HCT116 (cell line): Measurements from ENCODE around the gene NCLN.

ENCODE experiments used
- CTCF ChIP-seq, 3 experiments: fragments of 200-600 bp in 1 of 3; sonication (generic) in 1 of 3; IDR thresholded peaks in 2 of 3; conservative IDR thresholded peaks in 1 of 3; 2 replicates each; pipeline ENCODE4 v1.5.1; 2012 to 2017; ENCODE audit warnings: low read depth in 2 of 3, low read length in 2 of 3, antibody characterized with exemption in 1 of 3, borderline replicate concordance in 1 of 3, control low read depth in 1 of 3, mild to moderate bottlenecking in 1 of 3, mixed read lengths in 1 of 3, mixed run types in 1 of 3, moderate library complexity in 1 of 3; ENCODE audit not compliant: insufficient read depth in 1 of 3
- EZH2 ChIP-seq: fragments of 200-600 bp; sonication (generic); IDR thresholded peaks from 2 replicates; pipeline ENCODE4 v1.6.1; 2017; ENCODE audit warnings: antibody characterized with exemption, mixed run types
- MAX ChIP-seq: IDR thresholded peaks from 2 replicates; pipeline ENCODE4 v1.6.1; 2012
- POLR2A ChIP-seq: IDR thresholded peaks from 2 replicates; pipeline ENCODE4 v1.7.0; 2011; ENCODE audit warnings: borderline replicate concordance; ENCODE audit not compliant: insufficient read depth, insufficient read length; ENCODE audit errors: extremely low read depth
- POLR2AphosphoS5 ChIP-seq: IDR thresholded peaks from 2 replicates; pipeline ENCODE4 v1.6.1; 2011; ENCODE audit warnings: mild to moderate bottlenecking, low read depth, low read length, moderate library complexity
- RAD21 ChIP-seq: IDR thresholded peaks from 2 replicates; pipeline ENCODE4 v1.6.1; 2012; ENCODE audit warnings: low read depth, mild to moderate bottlenecking
- SP1 ChIP-seq: IDR thresholded peaks from 2 replicates; pipeline ENCODE4 v1.6.1; 2012; ENCODE audit warnings: low read depth
- TCF7L2 ChIP-seq: IDR thresholded peaks from 2 replicates; pipeline ENCODE4 v1.7.0; 2011; ENCODE audit warnings: borderline replicate concordance, inconsistent platforms; ENCODE audit not compliant: insufficient read depth, insufficient read length; ENCODE audit errors: extremely low read depth

- no peak for TF ChIP-seq EZH2
- no peak for TF ChIP-seq CTCF (IDR thresholded peaks at IDR 0.05 in 2 of 3, conservative IDR thresholded peaks at IDR 0.05 in 1 of 3; ENCODE audit: borderline replicate concordance in 1 of 3, insufficient read depth in 1 of 3, low read depth in 2 of 3, low read length in 2 of 3)
- TF ChIP-seq POLR2A = no peak
- no peak for TF ChIP-seq POLR2AphosphoS5
- no peak for TF ChIP-seq TCF7L2
- TF ChIP-seq RAD21 = no peak
- TF ChIP-seq MAX = no peak
- TF ChIP-seq SP1 = no peak
These were observed 18.3 kb downstream of the NCLN start for GRCh38 chr19:3203805-3204645.
